Retina (tissue), 1 donor: ENCODE measurements around the gene DOCK8.

Experiments
- DNase-seq: peaks from one replicate; pipeline ENCODE4 v3.0.0-alpha.2; 2016

Gene DOCK8

DNA sequence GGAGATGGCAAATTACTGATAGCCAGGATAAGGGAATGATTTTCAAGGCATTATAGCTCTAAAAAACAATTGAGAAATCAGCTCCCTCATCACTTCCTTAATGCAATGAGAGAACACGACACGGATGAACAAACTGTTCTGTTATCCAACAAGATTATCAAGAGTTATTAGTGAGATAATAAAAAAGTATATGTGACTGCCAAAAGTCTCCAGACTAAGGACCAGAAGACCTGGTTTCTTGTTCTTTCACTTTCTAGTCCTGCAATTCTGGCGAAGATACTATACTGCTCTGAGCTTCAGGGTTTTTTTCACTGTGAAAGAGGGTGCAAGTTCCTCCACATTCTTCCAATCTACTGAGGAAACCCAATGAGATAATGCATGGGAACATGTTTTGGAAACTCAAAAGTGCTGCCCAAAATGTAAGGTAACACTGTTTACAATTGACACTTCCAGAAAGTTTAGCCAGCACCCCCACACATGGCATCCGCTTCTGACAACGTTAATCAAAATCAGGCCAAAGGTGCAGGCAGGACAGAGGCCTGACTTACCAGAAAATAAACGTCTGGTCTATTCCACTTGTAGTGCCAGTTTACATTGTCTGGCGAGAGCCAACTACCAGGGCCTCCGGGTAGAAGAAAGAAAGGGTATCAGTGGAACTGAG is 254.2 kb downstream of the DOCK8 start:
- peak; percentile 64 for DNase-seq

DNA sequence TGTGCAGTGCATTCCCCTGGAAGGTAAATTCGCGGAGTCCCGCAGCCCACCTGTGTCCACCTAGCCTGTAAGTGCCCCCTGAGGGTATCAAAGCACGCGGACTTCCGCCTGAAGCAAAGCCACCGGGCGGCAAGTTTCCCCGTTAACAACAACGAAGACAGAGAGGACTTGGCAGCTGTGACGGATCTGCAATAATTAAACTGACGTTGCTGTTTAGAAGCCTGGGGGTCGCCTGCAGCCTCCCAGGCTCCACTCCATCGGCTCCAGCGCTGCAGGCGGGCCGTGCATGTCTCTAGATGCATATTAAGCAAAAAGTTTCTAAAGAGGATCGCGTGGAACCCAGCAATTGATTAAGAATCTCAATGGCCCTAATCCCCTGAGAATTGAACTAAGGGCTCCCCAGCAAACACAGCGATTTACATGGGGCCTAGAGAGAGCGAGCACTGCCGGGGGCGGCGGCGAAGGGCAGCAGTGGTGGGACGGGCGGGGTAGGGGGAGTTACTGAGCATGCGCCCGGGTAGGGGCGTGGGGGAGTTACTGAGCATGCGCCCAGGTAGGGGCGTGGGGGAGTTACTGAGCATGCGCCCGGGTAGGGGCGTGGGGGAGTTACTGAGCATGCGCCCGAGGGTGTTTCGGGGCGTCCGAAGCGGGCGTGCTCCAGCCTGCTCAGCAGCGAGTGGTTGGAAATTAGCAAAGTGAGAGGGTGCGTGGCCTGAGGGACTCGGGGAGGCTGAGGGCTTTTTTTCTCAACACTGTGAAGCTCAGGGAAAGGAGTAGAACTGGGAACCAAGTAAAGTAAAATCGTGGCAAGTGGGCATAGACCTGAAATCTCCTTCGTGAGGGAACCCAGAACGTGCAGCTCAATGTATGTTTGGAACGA is 255.2 kb downstream of the DOCK8 start:
- peak; percentile 95 for DNase-seq

DNA sequence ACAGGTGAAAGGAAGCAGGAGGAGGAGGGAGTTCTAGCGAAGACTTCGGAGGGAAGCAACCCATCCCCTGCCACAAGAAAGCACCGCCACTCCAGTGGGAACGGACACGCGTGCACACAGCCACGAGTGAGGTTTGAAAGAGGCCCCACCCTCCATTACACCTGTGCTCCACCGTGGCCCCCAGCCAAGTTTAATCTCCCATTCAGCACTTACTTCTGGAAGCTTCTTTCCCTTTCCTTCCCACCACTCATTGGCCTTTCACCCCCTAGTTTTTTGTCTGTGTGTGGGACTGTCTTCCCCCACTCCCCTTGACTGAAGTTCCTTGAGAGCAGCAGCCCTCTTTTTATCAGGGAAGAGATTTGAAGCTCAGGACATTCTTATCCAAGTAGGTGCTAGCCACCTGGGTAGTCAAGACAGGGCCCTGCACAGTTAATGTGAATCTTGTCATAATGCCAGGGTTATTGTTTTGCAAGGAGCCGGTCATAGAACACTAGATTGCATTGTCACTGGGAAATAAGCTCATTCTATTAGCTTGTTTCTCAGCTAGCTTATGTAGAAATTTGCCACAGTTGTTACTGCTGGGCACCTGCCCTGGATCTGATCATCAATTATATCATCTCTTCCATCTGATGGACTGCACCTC is 256.0 kb downstream of the DOCK8 start:
- no peak for DNase-seq

DNA sequence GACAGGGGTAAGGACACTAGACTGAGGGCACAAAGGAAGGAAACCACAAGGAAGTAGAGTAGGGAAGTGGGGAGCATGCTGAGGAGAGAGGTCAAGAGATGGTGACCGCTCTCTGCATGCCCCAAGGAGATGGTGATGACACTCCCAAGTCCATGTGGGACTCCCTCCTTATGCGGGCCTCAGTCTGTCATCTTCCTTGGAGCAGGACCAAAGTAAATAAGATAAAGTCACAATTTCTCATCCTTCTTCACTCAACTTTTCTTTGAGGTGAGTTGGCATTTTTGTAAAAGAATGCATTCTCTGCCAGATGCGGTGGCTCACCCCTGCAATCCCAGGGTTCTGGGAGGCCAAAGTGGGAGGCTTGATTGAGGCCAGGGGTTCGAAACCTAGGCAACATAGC is 256.7 kb downstream of the DOCK8 start:
- DNase-seq: no peak

DNA sequence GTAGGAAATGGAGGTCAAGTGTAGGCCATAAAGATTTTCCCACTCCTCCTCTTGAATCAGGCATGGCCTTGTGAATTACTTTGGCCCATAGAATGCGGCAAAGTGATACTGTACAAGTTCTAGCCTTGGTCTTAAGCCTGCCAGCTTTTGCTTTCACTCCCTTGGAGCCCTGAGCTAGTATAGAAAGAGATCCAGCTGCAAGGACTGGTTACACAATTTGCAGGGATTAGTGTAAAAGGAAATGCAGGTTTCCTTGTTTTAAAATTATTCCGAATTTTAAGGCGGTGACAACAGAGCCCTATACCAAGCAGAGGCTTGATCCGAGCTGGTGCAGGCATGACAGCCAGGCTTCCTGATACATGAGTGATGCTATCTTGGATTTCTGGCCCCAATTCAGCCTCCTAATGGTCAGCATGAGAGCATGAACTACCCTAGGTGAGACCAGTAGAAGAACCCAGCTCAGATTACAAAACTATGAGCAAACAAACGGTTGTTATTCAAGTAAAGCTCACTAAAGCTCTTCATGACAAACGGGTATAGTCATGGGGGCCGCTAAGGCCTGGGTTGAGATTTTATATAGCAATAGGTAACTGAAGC is 257.9 kb downstream of the DOCK8 start:
- DNase-seq: no peak

DNA sequence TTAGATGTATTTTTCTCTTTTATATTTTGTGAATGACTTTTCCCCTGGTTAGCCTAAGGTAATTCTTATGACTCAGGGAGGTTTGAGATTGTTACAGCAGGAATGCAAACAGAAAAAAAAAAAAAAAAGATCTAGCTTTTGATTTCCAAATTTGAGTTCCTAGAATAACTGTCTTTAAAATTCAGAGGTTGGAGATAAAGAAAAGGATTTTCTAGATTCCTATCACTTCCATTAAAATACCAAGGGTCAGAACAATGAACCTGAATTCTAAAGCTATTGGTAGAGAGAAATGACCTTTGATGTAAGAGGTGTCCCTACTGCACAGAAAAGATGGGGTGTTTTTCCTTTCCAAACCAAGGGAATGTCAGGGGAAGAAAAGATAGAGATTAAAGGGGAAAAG is 262.5 kb downstream of the DOCK8 start:
- no peak for DNase-seq

DNA sequence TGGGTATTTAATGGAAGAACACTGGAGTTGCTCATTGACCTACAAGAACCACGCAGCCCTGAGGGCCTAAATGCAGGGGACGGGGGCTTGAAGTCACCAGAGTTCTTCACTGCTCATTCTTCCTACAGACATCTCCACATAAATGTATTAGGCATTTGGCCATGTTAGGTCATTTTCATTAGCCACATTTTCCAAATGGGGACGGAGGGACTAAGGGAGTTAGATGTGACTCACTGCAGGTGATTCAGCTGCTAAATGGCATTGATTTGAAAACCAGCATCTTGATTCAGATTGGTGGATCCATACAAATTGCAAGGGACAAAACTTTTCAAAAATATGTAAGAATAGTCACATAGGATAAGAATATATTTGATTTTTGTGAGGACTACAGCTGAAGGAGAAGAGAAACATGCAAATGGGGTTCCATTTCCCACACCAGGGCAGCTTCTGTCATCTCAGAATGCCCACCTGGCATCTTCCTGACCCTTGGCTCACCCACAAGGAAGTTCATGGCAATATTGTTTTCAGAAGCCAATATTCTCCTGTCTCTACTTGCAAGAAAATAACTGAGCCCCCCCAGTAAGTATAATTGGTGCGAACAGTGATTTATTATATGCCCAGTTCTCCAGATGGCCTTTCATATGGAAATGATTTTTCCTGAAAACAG is 264.8 kb downstream of the DOCK8 start:
- DNase-seq: no peak

DNA sequence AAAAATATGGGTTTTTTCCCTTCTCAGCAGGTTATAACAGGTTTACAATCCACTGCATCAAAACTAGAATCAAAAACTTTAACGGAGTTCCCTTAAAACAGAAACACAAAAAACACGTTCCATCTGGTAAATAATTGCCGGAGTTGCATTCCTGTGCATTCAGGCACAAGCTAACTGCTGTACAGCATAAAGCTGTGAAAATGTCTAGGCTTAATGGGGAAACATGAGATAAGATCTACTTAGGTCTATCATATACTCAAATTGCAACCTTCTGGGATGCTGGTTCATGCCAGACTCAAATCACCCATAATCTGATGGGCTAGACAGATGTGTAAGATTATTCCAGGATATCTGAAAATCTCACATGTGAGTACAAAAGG is 265.3 kb downstream of the DOCK8 start:
- peak; percentile 10 for DNase-seq

DNA sequence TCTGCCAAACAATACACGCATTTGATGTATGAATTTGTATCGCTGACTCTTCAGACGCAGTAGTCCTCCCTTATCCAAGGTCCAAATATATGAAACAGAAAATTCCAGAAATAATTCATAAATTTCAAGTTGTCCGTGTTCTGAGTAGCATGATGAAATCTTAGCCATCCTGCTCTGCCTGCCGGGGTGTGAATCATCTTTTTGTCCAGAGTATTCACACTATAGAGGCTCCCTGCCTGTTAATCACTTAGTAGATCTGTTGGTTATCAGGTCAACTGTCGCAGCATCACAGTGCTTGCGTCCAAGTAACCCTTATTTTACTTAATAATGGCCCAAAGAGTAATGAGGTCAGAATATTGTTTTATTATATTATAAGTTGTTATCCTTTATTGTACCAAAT is 268.1 kb downstream of the DOCK8 start:
- DNase-seq: no peak

DNA sequence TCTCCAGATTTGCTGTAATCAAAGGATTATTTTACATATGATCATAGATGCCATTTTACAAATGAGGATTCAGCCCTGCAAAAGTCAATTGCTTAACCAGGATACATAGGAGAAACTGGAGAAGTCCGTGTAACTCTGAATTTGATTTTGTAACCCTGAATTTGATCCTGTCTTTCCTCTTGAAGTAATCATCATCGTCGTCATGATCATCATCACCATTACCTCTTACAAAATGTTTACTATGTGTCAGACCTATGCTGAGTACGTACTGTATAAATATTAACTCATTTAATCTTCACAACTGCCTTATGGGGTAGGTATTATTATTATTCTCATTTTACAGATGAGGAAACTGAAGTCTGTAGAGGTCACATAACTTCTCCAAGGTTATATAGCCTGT is 271.5 kb downstream of the DOCK8 start:
- no peak for DNase-seq

DNA sequence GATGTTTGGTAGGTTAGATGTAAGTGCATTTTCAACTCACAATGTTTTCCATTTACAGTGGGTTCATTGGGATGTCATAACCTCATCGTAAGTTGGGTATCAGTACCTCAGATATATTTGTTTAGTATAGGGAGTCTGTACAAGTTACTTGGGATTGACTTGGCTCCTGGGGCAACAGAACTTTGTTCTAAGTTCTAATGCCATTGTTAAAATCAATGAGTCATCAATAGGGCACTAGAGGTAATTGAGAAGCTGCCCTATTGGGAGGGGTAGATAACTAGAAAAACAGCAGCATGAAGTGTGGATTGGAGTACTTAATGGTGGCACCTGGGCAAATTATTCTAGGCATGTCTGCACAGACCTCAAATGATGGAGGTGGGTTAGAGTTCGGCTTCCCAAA is 272.8 kb downstream of the DOCK8 start:
- DNase-seq: no peak

DNA sequence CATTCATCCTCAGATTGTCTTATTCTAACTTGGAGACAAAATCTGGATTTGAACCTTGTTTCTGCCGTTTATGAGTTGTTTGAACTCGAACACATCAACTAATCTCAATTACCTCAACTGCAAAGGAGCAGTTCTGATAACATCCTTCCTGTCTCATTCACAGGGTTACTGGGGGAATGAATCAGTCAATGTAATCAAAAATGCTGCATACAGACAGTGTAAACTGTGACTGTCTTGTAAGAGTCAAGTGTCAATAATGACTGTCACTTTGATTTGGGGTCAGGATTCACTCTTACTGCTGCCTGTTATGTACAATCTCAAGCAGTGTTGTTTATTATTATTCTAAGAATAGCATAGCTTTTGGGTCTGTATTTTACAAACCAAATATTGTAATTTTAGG is 273.8 kb downstream of the DOCK8 start:
- no peak for DNase-seq

DNA sequence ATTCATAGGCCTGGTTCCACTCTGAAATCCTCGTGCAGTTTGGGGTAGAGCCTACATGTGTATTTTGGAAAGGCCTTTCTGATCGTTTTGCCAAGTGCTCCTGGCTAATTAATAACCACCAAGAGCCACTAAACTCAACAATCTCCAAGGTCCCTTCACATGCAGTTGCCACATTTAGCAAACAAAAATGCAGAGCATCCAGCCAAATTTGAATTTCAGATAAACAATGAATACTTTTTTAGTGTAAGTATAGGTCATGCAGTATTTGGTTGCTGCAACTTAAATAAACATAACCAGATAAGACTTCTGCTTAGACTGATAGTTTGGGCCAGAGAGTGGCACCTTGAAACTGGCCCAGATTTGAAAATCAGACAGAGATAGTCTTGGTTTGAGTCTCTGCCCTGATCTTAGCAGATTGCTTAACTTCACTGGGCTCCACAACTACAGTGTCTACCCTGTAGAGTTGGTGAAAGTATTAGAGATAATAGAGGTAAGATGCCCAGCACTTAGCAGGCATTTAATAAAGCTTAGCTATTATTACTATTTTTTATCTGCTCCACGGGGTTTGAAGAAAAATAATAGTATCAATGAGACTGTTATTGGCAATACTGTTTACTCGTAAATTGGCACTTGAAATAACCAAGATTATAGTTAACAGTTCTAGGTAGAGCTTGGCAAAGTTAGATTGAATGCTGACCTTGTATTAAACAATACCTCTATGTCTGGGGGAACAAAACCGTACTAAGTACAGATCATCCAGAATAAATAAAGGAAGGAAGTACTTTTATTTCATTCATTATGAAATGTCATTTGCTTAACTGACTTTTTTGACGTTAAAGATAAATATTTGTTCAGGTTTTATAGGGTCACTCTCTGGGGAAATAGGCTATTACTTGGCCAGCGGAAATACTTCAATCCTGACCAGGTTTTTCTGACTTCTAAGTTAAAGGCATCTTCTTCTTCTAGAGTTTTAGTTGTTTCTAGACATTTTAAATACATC is 274.8 kb downstream of the DOCK8 start:
- DNase-seq: no peak

DNA sequence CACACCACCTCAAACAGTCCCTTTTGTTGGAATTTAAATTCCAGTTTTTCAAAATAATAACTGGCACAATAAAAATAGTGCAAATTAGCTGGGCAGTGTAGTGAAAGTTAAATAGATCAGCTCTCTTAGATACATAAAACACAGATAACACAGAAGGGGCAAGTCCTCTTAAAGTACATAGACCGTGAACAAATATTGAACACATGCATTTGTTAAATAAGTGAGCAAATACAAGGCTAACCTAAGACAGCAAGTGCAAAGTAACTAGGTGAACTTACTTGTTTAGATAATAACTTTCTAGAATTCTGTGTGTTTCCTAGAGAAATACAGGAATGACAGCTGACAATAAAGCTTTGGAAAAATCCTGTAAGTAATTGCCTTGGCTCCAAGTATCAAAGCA is 280.1 kb downstream of the DOCK8 start:
- no peak for DNase-seq

DNA sequence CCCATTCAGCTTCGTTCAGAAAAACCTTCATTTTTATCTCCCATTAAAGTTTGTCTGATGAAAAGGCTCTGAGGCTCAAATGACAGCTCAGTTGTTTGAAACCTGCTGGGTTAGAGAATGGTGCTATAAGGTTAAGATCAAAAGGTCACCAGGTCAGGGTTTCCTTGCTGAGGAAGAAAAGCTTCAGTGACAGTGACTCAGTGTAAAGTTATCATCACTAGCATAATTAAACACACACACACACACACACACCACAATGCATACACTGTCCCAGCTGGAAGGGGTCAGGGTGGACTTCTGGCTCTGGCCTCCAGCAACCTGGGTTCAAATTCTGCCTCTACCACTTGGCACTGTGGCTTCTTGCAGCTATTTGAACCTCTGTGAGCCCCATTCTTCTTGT is 281.1 kb downstream of the DOCK8 start:
- DNase-seq: no peak

DNA sequence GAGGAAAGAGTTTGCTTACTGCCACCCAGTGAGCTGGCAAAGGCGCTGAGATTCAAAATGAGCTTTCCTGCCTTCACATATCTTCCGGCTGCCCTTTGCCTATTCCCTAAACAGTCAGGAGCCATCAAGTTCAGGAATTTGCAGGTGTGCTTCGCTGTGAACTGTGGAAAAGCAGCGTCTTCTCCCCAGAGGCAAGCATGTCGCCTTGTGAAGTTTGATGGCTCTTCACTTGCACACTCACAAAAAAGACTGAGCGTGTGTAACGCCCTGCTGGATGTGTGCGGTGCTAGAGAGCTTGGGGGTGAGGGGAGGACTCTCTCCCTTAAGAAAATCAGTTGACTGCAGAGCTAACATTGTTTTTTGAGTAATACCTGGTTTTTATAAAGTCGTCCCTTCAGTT is 288.7 kb downstream of the DOCK8 start:
- DNase-seq: no peak

DNA sequence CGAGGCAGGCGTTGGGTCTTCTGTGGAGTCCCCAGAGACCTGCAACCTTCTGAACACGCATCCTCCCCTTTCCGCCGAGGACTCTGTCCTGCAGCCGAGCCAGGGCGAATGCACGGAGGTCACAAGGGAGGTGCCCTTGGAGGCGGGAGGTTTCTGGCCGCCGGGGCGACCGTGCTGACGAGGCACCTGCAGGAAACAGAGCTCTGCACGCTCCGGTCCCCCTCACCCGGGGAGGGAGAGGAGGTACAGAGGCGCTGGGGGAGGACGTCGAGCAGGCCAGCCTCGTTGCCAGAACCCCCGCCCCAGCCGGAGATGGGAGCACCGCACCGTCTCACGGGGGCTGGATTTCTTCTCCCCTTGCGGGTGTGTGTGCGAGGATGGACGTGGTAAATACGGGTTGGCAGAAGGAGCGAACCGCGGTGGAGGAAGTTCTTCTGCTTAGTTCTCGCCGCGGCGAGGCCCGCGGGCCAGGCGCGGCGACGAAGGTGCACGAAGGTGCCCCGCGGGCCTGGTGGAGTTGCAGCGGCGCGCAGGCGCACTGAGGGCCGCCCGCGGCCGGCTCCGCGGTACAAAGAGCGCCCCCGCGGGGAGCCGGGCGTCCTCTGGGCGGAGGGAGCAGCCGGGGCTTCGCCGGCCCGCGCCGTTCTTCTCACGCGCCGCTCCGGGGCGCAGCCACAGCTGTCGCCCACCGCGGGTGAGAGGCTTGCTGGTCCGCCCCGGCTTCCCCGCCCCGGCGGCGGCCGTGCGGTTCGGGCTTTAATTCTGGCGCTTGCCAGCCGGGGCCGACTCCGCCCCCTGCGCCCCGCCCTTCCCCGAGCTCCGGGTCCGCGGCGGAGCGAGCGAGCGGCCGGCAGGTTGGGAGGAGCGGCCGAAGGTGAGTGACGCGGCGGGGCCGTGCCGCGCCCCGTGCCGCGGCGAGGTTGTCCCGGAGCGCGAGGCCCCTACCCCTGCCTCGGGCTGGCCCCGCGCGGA is 289.5 kb downstream of the DOCK8 start, which contains the start of gene KANK1:
TSS of gene KANK1 (plus strand) at position 815 of the 972 bp plus-strand sequence.
- peak; percentile 89 for DNase-seq

DNA sequence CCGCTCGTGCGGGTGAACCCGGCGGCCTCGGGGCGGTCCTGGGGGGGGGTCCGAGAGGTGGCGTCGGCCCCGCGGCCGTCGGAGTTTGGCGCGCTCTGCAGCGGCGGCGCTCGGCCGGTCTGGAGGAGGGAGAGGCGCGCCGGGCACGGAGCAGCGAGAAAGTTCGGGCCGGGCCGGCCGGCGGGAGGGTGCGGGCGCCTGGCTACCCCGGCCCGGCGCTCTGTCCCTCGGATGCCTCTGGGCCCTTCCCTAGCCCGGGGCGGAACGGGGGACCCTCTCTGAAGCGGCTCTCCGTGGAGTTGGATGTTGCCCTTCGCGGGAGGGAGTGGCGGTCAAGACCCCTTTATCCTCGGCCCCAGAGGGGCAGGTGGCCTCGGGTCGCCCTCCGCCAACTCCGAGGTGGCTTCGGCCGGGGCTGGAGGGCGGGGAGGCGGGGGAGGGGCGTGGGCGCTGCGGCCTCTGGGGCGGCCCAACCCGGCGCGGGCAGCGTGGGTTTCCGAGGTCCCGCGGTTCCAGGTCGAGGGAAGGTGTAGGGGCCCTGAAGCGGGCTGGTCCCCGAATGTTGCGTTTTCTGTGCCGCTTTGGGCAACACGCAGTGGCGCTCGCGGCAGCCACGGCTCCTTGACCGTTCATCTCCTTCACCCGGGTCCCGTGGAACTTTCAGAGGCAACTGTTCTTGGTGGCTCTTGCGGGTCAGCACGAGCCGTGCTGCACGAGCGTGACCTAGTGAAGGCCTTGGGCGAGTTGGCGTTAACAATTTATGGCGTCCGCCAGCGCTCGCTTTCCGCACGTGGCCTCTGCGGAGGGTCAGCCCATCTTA is 290.5 kb downstream of the DOCK8 start:
- DNase-seq: peak; percentile 65

DNA sequence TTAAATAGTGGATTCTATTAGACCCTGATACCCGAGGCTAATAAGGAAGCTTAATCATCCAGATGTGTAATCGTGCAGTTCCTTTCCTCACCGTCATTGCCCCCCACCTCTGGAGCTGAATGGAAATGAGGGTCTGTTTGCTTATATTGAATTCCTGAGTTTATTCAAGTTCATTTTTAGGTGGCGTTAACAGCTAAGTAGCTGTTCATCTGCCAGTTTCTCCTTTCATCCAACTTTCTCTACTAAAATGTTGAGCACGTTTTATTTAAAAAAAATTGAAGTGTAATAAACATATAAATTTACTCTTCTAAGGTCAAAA is 291.0 kb downstream of the DOCK8 start:
- no peak for DNase-seq

DNA sequence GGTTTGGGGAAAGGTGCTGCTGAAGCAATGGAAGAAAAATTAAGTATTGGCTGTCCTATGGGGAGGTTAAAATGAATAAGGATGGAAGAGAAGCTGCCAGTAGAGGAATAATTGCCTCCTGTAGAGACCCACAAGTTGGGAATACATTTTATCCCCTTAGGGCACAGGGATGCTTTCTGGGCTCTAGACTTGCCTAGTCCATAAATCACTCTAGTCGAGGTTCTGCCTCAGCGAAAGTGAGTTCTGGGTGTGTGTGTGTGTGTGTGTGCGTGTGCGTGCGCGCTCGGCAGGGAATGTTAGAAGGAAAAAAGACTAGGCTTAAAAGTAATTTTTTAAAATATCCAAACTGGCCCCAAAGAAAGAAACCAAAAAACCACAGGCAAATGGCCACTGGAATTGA is 291.6 kb downstream of the DOCK8 start:
- DNase-seq: no peak
